Measurements from ENCODE around the gene RGS7.
"Not testable (repeated sequence)": the region's sequence is repeated elsewhere in the genome, so short reads cannot be mapped to it uniquely, and the experiment has no call there.

Gene RGS7

DNA sequence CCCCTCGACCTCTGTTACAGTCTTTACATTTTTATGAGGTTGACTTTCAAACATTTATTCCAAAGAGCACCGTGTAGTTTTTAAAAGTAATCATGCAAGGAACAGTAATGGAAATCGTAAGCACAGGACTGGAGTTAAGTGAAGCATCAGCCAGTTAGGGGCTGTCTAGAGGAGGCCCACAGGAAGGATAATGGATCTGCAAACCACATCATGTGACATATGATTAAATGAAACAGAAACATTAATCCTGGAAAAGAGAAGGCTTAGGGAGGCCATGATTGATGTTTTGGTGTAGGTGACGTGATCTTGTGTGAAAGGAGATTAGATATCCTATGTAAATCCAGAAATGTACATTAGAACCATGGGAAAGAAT lies 25.0 kb downstream of the RGS7 start:
- FAIRE-seq = no peak

DNA sequence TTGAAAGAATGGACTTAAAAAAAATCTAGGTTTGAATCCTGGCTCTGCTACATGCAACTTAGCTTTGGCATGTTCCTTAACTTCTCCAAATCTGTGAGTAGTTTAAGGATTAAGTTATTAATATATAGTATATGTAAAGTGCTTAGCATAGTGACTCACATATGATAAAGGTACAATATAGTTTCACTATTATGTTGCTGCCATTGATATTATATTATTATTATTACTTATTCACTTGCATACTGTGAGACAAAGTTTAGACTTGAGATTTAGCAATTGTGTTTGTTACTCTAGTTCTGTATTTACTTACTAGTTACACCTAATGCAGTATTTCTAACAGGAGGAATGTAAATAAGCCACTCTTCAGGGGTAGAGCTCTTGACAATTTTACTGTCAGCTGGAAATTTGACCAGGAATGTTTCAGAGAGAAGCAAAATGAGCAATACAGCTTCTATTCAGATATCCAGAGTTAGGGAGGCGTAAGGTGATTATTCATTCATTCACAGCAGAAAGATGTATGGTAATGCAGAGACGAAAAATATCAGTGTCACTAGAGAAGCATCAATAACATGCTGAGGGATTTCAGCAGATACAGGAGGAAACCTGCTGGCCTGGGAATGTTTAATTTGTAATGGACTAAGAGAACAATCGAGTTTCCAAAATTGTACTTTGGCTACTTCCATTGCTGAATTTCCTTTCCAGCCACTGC lies 25.5 kb downstream of the RGS7 start:
- FAIRE-seq (no peak), DNase-seq (ENCODE audit: low spot score) (no peak)

More for the DNA sequence above, 25.0 kb downstream of the RGS7 start:
- DNase-seq (ENCODE audit: low spot score) = no peak

DNA sequence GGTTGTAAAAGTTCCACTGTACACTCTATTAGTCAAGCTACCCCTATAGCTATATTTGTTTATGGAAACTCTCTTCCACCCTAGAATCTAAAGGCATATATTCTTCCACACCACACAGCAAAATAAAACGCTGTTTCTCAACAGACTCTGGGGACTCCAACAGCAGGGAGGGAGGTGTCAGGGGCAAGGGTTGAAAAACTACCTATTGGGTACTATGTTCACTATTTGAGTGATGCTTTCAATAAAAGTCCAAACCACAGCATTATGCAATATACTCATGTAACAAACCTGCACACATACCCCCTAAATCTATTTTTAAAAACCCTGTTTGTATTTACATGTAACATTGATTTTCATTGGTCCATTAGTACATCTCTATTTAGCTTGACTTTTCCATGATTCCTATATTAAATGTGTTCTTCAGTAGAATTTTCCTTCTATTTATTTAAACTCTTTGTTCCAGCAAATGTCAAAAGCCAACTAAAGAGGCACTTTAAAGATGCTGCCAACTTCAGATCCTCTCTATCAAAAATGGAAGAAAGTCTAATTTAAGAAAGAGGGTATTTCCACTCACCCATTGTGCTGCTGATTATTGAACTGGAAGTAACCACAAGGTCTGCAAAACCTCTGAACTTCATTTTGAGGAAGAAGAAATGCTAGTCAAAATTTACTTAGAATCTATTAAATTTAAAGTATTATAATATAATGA lies 26.2 kb downstream of the RGS7 start:
- DNase-seq (ENCODE audit: low spot score) = no peak
- FAIRE-seq = no peak

DNA sequence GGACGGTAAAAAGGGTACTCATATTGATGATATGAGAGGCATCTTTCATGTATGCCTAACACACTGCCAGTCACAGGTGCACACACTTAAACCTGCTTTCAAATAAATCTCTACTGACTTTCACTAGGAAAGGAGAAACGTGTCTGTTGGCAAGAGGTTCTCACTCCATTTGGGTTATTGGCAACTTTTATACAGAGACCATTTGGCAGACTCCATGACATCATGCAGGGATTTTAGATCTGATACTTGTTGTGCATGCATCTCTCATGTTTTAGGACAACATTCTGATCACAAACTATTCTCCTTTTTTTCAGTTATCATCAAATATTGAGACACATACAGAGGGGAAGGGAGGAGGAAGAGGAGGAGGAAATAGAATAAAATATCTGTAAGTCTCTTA lies 31.5 kb downstream of the RGS7 start:
- DNase-seq (ENCODE audit: low spot score) (no peak), FAIRE-seq (no peak)

DNA sequence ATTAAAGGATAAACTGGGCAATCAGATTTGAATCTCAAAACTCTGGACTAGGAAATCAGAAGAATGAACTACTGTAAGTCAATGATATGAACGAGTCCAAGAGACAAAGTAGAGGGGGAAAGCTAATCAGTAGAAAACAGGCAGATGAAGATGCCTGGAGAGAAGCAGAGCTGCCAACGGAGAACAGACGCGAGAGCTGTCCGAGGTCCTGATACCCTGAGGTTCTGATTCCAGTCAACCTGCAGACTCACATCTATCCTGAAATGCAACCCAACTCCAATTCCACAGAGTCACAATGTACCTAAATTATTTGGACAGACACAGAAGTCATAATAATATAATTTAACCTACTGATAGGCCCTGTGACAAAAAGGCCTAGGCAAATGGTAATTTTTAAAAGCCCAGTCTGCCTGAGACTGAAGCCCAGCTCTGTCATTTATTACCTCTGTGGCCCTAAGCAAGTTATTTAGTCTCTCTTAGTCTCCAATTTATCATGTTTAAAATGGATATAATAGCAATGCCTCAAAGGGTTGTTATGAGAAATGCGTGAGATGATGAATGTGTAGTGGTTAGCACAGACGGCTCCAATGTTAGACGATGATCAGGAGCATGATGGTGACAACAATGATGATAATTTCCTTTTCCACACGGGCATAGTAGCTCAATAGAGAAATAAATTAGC lies 33.4 kb downstream of the RGS7 start:
- FAIRE-seq (no peak), DNase-seq (ENCODE audit: low spot score) (peak; percentile 54)

DNA sequence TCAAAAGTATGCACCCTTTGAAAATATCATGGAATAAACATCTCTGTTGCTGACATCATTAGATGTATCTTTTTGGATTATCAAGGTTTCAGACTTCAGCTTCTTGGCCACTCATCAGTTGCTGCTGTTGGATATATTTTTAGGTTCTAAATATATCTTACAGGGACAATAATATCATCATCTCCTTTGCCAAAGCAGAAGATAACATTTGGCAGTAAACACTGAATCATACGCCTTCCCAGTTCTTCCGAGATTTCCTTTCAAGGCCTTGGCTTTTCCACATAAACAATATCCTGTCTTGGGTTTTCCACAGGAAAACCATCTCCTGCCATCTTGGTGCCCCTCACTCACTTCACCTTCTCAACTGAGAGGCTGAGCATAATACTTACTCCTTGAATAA lies 39.3 kb downstream of the RGS7 start:
- FAIRE-seq (no peak), DNase-seq (ENCODE audit: low spot score) (no peak)

DNA sequence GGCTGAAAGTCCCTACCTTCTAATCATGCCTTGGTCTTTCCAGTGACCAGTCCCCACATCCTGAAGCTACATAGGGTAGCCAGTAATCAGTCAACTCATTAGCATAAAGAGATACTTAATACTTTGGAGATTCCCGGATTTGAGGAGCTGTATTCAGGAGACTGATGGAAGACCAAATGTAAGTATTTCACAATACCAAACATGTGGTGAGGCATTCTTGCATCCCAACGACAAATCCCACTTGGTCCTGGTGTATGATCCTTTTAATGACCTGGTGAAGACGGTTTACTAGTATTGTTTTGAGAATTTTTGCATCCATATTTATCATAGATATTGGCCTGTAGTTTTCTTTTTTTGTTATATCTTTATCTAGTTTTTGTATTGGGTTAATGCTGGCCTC lies 40.6 kb downstream of the RGS7 start:
- FAIRE-seq = no peak
- no peak for DNase-seq (ENCODE audit: low spot score)

DNA sequence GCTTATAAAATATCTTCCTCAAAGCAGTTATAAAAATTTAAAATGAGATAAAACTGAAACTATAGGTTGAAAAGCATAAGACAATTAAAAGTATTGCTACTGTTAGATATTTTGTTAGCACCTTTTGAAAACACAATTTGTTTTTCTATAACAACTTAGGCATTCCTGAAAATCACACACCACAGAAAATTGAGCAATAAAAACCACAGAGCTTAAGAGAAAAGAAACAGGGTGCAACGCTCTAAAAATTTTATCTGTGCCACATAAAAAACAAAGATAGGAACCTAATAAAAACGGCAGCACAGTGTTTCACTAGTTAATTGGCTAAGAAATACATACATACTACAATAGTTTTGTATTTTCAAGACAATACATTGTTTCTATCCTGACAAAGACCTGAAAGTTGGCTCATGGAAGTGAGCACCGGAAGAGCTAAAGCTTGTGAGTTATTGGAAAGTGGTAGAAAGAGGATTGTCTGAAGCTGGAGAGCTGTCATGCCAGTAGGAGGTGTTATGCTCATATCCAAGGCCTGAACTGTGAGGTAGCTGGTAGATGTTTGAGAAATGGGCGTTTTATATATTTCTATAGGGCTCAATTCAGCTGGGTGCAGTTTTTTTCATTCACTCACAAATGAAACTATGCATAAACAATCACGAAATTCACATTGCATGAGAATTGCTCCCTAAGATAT lies 45.8 kb downstream of the RGS7 start:
- no peak for FAIRE-seq
- DNase-seq (ENCODE audit: low spot score) = no peak

DNA sequence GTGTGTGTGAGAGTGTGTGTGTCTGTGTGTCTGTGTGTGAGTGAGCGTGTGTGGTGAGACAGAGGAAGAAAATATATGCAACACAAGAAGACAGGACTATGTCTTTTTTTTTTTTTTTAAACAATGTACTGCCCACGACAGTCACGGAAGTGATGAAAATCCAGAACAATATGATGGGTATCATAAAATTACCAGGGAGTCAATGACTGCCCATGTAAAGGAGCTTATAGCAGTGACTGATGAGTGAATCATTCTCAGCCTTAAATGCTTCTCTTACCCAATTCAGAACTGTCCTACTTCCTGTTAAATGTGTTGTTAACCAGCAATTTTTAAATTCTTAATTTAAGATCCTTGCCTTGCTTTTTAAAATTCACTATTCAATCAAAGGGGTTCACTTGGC lies 46.6 kb downstream of the RGS7 start:
- FAIRE-seq = no peak
- no peak for DNase-seq (ENCODE audit: low spot score)

DNA sequence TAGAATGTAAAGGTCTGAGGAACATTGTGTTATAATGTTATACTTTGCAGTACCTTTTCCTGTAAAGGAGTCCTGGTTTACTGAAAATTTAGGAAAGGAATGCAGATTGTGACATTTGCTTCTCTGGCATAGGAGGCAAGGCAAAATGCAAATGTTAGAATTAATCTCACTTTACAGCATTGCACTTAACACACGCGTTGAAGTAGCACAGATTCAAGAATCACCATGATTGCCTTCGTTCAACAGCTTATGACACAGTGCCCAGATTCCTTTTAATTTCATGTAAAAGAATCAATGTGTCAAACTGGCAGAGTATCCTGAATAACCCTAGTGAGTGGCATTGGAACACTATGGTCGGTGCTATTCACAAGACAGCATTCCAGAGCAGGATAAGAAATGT lies 47.4 kb downstream of the RGS7 start:
- DNase-seq (ENCODE audit: low spot score) (no peak), FAIRE-seq (no peak)

DNA sequence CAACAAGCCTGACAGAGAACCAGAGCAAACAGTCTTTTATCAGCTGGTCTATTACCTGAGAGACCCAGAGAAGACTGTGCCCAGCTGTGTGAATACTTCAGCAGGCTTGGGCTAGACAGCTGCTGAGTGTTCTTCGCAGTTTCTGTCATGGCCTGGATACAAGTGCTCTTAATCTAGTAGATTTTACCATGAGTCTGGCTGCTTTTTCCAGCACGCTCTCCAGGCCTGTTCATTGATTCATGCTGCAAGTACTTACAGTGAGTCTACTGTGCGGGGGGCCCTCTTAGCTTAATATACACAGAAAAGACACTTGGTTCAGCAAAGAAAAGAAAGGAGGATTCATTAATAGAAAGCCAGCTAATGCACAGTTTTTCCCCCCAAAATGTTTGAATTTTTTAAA lies 48.5 kb downstream of the RGS7 start:
- no peak for DNase-seq (ENCODE audit: low spot score)
- no peak for FAIRE-seq

DNA sequence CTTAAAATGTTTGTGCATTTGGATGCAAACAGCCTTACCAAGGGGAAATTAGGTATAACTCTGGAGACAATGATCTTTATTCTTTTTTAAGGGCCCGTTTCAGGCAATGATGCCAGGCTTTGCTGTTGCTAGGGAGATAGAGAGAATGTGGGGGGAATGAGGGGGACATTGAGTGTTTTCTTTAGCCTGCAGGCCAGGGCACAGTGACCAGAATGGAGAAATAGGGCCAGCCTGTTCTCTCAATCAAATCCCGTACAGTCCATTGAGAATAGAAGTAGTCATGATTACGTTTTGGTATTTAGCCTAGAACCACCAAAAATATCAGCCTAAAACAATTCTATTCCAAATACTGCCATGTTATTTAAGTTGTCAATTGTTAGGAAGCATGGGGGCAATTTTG lies 49.0 kb downstream of the RGS7 start:
- DNase-seq (ENCODE audit: low spot score) (no peak), FAIRE-seq (no peak)

DNA sequence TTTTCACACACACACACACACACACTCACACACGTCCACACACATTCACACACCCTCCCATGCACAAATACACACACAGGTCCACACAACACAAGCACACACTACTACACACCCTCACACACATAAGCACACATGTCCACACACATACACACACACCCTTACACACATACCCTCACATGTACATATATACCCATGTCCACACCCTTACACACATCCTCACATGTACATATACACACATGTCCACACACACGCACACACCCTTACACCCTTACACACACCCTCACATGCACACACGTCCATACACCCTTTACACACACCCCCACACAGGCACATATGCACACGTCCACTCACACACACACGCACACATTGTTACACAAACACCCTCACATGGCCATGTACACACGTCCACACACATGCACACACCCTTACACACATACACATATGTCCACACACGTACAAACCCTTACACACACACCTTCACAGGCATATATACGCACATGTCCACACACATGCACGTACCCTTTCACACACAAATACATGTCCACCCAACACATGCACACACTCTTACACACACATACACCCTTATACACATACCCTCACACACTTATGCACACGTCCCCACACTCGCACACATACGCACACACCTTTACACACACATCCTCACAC lies 50.7 kb downstream of the RGS7 start:
- FAIRE-seq (no peak), DNase-seq (ENCODE audit: low spot score) (no peak)

DNA sequence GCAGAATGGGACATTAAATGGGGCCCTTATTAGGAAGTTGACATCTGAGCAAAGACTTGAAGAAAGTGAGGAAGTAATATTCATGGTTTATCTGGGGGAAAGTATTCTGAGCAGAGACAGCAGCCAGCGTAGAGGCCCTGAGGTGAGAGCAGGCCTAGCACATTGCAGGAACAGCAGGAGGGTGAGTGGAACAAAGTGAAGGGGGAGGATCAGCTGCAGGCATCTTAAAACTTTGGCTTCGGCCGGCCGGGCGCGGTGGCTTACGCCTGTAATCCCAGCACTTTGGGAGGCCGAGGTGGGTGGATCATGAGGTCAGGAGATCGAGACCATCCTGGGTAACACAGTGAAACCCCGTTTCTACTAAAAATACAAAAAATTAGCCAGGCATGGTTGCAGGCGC lies 55.0 kb downstream of the RGS7 start:
- DNase-seq (ENCODE audit: low spot score); FAIRE-seq: not testable (repeated sequence)

DNA sequence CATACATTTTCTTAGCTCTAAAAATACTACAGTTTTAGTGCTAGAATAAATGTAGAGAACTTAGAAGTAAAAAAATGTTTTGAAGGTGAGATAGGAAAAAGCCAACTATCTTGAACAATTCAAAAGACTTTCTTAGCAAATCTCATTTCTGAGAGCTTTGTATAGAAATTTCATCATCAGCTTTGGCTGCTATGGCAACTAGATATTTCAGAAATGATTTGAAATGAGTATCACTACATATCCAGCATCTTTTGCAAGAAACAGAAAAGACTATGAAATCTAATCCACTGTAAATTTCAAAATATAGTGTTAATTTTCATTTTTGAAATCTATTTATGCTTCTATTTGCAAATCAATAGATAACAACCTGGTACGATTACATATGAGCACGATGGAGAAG lies 57.7 kb downstream of the RGS7 start:
- DNase-seq (ENCODE audit: low spot score) = no peak
- FAIRE-seq = no peak

DNA sequence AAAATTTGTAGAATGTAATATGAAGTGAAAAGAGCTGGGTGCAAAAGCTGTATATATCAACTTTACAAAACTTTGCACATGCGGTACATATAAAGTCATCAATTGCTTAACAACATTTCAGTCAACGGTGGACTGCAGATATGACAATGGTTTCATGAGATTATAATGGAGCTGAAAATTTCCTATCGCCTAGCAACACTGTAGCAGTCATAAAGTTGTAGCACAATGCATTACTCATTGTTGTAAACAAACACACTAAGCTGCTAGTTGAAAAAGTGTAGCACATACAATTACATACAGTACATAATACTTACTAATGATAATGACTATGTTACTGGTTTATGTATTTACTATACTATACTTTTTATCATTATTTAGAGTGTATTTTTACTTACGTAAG lies 64.0 kb downstream of the RGS7 start:
- FAIRE-seq (no peak), DNase-seq (ENCODE audit: low spot score) (no peak)

DNA sequence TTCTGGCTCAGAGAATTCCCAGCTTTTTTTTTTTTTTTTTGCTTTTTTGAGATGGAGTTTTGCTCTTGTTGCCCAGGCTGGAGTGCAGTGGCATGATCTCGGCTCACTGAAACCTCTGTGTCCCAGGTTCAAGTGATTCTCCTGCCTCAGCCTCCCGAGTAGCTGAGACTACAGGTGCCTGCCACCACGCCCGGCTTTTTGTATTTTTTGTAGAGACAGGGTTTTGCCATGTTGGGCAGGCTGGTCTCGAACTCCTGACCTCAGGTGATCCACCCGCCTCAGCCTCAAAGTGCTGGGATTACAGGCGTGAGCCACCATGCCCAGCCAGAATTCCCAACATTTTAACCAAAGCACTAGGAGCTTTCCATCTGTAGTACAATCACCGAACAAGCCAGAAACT lies 65.5 kb downstream of the RGS7 start:
- FAIRE-seq = not testable (repeated sequence)

DNA sequence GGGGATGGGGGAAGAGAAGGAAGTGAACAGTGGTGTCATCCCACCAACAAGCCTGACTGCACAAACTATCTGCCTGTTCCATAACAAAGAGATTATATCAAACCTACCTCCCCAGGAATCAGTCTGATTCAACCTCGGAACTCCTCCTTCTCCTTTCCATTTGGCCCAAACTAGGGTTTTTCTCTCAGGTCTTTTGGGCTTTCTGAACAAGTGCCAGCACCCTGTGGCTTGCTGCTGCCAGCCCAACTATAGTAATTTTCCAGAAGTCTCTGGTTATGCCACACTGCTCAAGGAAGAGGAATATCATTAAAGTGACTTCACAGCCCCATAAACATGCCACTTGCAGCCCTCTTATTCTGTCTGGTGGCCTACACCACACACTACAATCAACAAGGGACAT lies 70.5 kb downstream of the RGS7 start:
- DNase-seq (ENCODE audit: low spot score) (no peak), FAIRE-seq (no peak)

More for the DNA sequence above, 65.5 kb downstream of the RGS7 start:
- DNase-seq (ENCODE audit: low spot score) = not testable (repeated sequence)

DNA sequence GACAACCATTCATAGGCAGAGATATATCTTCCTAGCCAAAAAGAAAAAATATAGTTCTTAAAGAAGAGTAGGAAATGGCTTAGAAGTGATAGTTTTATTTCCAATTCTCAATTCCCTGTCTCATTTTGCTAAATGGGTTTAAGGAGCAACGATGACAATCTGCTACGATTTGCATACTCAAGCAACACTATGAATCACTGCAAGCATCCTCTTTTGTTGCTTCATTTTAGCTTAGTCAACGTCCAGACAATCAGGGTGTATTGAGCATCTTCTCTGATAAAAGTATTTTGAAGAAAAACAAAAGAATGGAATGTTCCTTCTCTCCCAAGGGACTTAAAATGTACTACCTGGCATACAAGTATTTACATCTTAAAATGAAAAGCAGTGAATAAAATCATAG lies 80.6 kb downstream of the RGS7 start:
- FAIRE-seq = no peak
- no peak for DNase-seq (ENCODE audit: low spot score)

DNA sequence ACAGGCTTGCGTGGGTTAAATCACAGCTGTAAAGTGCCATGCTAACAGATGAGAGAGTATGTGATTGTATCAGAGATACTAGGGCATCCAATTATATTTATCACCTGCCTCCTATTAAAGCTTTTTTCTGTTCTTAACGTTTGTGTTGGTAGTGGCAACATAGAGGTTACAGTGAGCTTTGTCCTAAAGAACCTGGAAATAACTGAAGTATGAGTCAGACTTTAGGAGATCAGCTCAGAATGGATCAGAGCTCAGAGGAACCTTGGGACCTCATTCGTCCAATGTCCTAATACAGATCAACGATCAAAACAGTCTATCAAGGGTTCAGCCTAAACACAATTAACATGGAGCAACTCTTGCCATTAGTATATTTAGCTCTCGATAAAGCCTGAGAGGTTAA lies 81.0 kb downstream of the RGS7 start:
- peak; percentile 47 for DNase-seq (ENCODE audit: low spot score)

DNA sequence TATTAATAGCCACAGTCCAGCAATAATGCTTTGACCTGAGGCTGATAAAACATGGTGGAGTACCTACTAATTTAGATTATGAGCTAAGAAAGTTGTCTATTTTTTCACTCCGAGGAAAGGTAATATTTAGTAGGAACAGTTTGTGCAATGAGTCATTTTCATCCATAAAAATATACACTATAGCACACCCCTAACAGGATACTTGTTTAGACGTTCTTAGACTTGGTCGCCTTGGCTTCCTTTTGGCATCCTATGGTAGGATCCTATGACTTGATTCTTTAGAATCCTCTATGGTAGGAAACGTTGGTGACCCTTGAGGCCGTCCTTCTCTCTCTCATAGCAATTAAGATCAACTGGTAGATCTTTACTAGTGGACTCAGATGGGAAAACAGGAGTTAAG lies 81.8 kb downstream of the RGS7 start:
- DNase-seq (ENCODE audit: low spot score) (no peak), FAIRE-seq (no peak)

More for the DNA sequence above, 81.0 kb downstream of the RGS7 start:
- no peak for FAIRE-seq

DNA sequence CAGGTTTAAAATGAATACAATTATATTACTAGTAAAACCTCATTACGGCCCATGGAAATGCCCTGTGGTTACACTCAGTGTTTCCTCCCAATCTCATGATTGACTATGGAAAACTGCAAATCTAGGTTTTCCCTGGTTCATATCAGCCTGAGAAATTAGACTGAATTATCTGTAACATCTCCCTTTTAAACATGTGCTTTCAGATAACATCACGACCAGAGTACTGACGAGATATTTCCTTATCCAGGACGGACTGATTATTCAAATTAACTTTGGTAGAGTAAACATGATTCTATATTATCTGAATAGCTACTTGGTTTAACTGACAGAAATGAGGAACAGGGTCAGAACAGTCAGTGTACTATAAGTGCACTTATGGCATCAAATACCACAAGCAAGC lies 82.3 kb downstream of the RGS7 start:
- DNase-seq (ENCODE audit: low spot score) (no peak), FAIRE-seq (no peak)
